NCI-H2171 treated with DMSO at 0.1 percent for 48 hours (cell line): ENCODE data around the gene ZNF48.
"Not testable (repeated sequence)": the region's sequence is repeated elsewhere in the genome, so short reads cannot be mapped to it uniquely, and the experiment has no call there.

Experiments used
- DNase-seq: peaks from one replicate; lab custom pipeline; 2025; lab: John Stamatoyannopoulos, UW

The ZNF48 gene

DNA sequence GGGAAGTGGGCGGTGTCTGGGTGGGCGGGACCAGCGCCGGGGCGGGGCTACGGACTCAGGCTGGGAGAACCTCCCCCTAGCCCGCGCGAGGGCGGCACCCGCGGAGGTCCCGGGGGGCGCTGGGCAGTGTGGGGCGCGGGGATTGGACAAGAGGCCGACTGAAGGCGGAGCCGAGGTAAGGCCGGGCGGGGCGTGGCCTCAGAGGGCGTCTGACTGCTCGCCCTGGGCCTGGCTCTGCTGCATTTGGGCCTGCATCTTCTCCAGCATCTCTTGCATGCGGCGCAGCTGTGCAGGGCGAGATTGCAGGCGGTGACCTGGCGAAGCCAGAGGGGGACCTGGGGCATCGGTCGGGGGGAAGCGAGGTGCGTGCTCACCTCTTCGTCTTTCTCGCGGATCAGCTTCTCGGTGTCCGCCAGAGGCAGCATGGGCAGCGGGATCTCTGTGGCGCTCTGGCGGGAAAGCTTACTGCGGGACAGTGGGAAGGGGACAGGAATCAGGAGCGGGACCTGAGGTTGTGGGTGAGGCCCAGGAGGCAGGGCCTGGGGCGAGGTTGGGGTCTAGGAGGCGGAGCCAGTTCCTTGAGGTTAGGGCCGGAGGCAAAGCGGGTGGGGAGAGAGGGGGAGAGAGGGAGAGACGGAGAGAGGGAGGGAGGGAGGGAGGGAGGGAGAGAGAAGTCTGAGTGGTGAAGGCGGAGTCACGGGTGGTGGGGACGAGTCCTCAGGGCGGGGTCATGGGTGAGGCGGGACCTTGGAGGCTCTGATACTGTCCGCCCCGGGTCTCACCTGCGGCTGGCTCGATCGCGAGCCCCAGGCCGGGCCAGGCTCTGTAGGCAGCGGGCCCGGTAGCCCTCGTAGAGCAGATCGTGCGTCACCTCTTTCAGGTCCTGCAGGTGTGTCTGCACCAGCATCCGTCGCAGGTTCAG lies 16.7 kb upstream of the ZNF48 start:
- peak; percentile 95 for DNase-seq

DNA sequence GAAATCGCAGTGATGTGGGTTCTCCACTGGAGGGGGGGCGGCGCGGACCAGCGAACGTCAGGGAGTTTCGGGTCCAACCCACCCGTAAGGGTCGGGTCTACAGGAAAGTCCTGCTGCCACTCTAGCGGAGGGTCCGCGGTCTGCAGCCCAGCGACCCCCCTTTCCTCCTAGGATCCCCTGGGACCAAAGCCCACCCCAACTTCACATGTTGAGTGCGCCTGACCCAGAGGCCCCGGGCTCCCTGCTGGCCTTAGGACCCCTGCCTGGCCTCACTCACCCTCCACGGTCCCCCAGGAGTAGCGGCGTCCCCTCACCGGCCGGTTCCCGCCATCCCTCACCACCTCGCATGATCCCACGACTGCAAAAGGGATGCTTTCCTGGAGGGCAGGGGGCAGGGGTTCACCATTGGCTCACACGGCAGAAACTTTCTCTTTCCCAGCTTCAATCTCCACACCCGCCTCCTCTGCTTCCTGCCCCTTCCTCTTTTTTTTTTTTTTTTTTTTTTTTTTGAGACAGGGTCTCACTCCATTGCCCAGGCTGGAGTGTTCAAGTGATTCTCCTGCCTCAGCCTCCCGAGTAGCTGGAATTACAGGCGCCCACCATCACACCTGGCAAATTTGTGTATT lies 15.9 kb upstream of the ZNF48 start:
- no peak for DNase-seq

DNA sequence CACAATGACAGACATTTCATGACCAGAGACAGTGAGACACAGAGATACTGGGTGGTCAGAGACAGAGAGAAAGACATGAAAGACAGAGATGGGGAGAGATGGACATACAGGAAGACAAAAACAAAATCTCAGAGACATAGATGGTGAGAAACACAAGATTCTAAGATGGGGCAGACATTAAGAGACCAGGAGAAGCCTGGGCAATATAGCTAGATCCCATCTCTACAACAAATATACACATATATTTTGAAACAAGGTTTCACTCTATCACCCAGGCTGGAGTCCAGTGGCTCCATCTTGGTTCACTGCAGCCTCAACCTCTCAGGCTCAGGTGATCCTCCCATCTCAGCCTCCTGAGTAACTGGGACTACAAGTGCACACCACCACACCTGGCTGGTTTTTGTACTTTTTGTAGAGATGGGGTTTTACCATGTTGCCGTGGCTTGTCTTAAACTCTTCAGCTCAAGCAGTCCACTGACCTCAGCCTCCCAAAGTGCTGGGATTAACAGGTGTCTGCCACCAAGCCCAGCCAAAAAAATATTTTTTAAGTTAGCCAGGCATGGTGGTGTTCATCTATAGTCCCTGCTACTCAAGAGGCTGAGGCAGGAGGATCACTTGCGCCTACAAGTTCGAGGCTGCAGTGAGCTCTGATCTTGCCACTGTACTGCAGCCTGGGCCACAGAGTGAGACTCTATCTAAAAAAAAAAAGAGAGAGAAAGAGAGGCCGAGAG lies 15.0 kb upstream of the ZNF48 start:
- no peak for DNase-seq

DNA sequence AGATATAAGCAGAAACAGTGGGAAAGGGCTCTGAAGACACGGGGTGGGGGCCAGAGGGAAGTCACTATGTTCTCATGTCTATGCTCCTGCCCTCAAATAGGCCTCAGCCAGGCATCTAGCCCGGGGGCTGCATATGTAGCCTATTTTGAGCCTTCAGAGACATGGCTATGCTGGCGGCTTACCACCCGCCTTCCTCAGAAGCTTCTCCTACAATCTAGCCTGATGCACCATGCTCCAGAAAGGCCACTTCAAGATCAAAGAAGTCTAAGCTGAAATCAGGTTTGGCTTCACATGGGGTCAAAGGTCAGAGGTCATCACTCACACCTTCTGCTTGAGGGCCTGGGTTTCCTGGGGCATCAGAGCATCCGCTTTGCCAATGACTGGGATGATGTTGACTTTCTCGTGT lies 14.4 kb upstream of the ZNF48 start:
- no peak for DNase-seq

DNA sequence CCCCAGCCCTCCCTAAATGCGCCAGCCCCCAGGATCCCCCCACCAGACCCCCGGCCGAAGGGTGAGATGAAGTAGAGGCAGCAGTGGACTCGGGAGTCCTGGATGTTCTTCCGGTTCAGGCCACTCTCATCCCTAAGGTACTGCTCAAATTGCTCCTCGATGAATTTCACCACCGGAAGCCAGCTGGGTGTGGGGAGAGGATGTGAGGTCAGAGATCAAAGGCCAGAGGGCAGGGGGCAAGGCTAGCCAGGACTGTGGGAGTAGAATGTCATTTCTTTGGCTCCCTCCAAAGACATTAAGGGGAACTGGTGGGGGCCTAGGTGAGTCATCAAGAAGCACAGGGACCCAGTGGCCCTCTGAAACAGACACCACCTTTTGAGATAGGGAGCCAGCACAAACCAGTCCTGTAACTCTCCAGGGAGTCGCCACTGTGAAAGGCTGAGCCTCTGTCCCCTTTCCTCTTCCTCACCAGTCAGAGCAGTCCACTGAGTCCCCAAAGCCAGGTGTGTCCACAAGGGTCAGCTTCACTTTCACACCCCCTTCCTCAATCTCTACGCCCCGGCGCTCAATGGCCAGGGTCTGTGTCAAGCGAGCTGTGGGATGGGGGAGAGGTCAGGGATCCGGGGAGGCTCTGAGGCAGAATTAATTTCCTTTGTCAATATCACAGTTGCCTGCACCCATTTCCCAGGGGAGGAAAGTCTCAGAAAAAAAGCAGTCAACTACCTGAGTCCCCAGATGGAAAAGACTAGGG lies 13.8 kb upstream of the ZNF48 start:
- peak; percentile 32 for DNase-seq

DNA sequence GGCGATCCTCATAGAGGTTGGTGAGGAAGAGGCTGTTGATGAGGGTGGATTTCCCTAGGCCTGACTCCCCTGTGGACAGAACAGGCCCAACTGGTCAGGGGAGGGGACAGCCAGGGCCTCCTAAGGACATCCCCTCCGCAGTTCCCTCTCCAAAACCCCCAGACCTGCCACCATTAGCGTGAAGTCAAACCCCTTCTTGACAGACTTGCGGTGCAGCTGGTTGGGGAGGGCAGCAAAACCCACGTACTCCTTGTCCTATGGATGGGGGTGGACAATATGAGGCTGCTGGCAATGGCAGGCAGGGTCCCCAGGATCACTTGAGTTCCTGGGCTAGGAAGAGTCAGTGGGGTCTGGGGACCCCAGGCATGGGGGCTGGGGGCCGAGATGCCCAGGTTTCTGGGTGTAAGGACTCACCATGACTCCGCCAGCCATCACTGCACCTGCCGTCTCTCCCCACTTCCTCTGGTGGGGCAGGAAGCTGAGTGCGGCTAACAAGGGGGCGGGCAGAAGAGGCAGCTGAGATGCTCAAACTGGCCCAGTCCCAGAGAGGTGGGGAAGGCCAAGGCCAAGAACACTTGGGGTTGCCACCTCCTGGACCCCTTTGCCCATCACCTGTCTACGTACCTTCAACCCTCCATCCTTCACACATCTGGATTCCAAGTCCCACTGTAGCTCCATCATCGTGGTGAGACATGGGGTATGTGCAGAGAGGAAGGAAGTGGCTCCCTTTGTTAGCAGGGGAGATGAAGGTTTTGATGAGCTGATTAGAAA lies 12.9 kb upstream of the ZNF48 start, which contains the start of gene SEPTIN1:
SEPTIN1 (minus strand) TSS at position 451 of the 771 bp plus-strand sequence; CDS start at position 432, 19 bp downstream.
- no peak for DNase-seq

DNA sequence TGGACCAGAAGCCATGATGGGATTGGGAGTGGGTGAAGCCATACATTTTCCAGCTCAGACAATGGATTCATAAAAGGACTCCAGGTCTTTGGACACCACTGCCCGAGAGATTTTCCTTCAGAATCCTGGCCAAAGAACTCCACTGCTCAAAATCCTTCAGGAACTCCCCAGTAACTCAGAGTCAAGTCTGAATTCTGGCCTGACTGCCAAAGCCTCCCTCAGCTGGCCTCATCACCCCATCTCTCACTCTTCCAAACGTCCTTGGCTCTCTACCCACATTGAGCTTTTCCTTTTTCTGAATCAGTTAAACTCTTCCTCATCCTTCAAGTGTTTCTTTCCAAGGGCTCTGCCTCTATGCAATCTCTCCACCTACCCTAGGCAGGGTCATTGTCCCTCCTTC lies 11.7 kb upstream of the ZNF48 start:
- DNase-seq: no peak

DNA sequence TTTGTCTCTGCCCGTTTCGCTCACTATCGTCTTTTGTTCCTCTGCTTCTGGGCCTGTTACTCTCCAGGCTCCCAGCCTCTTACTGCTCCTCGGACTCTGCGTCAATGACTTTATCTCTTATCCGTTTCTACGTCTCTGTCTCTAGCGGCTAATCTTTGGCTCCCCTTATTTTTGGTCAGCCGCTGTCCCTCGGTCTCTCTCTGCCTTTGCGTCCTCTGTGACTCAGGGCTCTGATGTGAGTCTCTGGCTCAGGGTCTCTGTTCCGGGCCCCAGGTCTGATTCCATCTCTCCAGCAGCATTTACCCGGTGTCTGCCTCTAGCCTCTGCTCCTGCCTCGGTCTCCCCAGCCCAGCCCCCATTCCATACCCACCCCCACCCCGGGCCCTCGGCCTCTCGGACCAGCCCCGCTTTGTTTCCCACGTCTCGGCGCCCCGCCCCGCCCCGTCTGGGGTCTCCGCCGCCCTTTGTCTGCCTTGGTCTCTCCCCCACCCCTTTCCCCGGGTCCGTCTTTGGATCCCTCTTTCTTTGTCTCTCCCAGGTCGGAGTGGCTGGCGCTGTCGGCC lies 547 bp upstream of the ZNF48 start:
- no peak for DNase-seq

DNA sequence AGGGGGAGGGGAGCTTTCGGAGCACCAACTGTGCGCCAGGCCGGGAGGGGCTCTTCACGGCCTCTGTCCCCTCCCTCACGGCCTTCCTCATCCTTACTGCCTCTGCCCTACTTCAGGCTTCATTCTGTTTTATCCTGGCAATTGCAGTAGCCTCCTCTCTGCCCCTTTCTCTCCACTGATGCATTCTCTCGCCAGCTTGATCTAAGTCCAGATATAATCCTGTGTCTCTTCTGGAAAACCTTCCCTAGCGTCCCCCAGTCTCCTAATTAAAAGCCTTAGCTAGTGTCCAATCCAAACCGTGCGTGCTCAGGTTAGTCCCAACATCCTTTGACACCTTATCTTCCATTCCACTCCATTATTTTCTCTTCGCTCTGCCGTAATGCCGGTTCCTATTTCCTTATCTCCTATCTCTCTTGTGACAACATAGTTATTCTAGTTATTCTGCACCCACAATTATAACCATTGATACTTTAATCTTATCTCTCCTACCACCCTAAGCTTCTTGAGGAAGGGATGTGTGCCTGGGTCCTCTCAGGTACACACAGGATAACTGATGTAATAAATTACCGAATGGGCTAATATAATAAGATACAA lies 869 bp downstream of the ZNF48 start:
- no peak for DNase-seq

DNA sequence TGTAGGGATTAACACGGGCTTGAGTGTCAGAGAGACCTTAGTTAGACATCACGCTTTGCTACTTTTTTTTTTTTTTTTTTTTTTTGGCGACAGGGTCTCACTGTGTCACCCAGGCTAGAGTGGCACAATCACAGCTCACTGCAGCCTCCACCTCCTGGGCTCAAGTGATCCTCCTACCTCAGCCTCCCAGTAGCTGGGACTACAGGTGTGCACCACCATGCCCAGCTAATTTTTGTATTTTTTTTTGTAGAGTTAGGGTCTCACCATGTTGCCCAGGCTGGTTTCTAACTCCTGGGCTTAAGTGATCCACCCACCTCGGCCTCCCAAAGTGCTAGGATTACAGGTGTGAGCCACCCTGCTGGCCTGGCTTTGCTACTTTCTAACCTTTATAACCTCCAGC lies 1.4 kb downstream of the ZNF48 start:
- DNase-seq: not testable (repeated sequence)

DNA sequence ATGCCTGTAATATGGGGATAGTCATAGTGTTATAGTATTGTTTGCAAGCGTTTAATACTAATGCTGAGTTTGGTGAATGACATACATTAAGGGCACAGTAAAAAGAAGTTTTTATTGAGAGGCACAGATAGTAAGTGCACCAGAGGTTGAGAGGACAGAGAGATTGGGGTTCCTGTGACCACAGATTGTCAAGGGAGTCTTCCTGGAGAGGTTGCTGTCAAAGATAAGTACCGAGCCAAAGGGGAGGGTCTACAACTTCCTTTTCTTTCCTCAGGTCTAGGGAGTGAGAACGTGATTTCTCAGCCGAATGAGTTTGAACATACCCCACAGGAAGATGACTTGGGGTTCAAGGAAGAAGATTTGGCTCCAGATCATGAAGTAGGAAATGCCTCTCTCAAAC lies 1.8 kb downstream of the ZNF48 start:
- DNase-seq: no peak

DNA sequence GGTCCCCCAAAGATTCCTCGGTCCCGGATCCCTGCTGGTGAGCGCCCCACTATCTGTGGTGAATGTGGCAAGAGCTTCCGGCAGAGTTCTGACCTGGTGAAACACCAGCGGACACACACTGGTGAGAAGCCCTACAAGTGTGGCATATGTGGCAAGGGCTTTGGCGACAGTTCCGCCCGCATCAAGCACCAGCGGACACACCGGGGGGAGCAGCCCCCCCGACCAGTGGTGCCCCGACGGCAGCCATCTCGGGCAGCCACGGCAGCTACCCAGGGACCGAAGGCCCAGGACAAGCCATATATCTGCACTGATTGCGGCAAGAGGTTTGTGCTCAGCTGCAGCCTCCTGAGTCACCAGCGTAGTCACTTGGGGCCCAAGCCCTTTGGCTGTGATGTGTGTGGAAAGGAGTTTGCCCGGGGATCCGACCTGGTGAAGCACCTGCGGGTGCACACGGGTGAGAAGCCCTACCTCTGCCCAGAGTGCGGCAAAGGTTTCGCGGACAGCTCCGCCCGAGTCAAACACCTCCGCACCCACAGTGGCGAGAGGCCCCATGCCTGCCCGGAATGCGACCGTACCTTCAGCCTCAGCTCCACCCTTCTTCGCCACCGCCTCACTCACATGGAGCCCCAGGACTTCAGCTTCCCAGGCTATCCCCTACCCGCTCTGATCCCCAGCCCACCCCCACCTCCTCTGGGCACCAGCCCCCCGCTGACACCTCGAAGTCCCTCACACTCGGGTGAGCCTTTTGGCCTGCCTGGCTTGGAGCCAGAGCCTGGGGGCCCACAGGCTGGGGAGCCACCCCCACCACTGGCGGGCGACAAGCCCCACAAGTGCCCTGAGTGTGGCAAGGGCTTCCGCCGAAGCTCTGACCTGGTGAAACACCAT lies 2.8 kb downstream of the ZNF48 start:
- no peak for DNase-seq

DNA sequence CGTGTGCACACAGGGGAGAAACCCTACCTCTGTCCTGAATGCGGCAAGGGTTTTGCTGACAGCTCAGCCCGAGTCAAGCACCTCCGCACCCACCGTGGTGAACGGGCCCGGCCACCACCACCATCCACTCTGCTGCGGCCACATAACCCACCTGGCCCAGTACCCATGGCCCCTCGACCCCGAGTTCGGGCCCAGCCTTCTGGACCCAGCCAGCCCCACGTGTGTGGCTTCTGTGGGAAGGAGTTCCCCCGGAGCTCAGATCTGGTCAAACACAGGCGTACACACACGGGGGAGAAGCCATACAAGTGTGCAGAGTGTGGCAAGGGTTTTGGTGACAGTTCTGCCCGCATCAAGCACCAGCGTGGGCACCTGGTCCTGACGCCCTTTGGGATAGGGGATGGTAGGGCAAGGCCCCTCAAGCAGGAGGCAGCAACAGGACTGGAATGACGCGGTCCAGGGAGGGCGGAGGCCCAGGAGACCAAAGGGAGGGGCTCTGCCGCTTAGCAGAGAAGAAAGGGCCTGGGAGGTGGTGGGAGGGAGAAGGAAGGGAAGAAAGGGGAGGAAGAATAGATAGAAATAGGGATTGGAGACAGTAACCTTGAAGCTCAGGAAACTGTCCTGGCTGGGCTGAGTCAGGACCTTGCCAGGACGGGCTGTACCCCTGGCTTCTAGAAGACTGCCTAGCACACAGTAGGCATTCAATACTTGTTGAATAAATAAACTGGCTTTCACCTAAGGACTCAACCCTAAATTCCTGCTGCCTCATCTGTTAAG lies 3.6 kb downstream of the ZNF48 start:
- DNase-seq: no peak

DNA sequence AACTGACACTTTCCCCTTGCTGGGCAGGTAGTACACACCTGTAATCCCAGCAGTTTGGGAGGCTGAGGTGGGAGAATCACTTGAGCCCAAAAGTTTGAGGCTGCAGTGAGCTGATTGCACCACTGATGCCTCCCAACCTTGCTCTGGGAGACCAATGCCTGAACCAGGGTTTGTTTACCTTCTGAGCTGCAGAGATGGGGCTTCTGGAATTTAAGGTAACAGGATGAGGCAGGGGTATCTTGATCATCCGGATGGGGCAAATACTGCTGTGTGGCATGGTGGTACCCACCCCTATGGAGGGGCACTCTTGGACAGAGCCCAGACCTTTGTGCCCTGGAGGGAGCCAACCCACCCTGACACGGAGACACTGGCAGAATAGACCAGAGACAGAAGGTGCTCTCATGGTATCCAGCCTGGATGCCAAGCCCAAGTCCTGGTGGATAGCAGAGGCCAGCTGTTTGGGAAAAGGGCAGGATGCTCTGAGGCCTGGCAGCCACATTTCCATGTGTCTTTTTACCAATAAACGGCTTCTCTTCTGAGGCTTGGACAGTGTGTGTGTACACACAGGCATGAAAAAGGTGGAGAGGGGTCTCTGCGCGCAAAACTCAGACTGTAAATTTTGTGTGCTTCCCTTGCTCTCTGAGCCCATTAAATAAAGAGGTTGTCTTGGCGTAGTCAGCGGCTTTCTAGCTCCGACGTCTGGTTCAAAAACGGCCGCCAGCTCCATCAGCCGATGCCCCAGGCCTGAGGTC lies 4.4 kb downstream of the ZNF48 start:
- no peak for DNase-seq

DNA sequence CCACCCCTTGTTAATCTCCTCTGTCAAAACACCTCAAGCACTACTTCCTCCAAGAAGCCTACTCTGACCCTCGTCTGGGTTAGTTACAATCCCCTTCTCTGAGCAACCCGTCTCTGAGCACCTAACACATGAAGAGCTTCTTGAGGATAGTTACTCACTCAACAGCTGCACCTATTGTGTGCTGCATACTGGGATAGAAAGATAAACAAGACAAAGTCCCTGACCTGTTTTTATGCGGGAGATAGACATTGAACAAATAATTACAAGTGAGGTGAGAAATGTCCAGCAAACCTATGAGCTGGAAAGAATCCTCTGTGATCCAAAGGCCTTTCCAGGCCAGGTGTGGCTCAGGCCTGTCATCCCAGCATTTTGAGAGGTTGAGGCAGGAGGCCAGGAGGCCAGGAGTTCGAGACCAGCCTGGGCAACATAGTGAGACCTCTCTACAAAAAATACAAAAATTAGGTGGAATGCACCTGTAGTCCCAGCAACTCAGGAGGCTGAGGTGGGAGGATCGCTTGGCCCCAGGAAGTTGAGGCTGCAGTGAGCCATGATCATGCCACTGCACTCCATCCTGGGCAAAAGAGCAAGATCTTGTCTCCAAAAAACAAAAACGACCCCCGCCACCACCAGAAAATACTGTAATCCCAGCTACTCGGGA lies 6.7 kb downstream of the ZNF48 start:
- DNase-seq: no peak

DNA sequence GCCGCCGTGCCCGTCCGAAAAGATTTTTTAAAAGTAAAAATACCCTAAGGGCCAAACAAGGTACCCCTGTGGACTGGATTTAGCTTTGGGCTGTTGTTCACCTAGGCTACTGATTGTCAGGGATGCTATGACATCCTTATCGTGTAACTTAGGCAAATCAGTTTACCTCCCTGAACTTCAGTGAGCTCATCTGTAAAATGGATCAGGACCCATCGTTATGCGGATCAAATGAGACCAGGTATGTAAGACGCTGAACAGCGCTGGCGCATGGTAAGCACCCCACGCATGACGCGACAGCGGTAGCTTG lies 11.5 kb downstream of the ZNF48 start:
- no peak for DNase-seq

DNA sequence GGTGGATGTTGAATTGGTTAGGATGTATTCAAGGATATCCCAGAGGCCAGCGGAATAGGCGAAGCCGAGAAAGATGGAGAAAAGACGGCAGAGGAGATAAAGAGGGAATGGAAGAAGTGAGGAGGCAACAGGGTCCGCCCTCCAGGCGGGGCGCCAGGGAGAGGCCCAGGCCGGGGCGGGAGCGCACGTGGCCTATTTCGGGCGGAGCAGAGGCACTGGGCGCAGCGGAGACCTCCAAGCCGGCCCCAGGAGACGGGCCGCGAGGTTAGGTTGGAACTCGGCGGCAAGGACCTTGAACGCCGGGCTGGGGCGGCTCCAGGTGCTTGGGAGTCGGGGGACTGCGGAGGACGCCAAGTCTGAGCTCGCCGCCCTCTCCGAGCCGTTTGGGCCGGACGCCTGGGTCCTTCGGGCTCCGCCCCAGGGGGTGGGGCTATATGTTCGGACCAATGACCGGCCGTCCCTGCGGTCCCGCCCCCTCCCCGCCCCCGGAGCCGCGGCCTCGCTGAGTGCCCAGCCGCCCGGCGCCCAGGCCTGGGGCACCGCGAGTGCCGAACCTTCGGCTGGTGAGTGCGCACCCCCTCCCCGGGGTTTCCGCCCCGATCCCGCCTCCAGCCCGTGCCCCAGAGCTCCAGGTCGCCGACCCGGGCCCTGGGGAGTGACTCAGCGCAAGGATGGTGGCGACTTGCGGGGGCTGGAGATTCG lies 12.0 kb downstream of the ZNF48 start, which contains the start of gene ZNF771:
ZNF771 (plus strand) TSS at position 505 of the 702 bp plus-strand sequence. CDS start 448 bp downstream, outside the sequence.
- peak; percentile 90 for DNase-seq
